ENCODE measurements around the gene ZNF746.

GRCh38 chr7:149493366-149493765 is 4.2 kb downstream of the ZNF746 start:
- TF ChIP-seq CTCF (IDR thresholded peaks at IDR 0.05; ENCODE audit: extremely low read depth in 1 of 2, insufficient read depth in 1 of 2, low read depth in 1 of 2, low read length in 2 of 2) (no peak), GATA2 (IDR thresholded peaks at IDR 0.05; ENCODE audit: insufficient read depth, insufficient read length, low read depth, low read length) (no peak), EZH2 (IDR thresholded peaks at IDR 0.05; ENCODE audit: borderline replicate concordance, low read depth, low read length, severe bottlenecking) (no peak), POLR2AphosphoS5 (IDR thresholded peaks at IDR 0.05; ENCODE audit: insufficient read depth, low read depth, low read length) (no peak), POLR2A (IDR thresholded peaks at IDR 0.05; ENCODE audit: low read depth, low read length) (no peak)
